Subcutaneous abdominal adipose tissue (tissue), 5 donors: ENCODE results near the gene CDC14A.

Source experiments
- H3K27ac ChIP-seq: one replicate; pipeline ENCODE4 v1.7.0; 2013; ENCODE audit warnings: low read depth, mild to moderate bottlenecking, inconsistent platforms, low read length, moderate library complexity
- H3K27me3 ChIP-seq, 5 donors: one replicate each; pipeline ENCODE4 v1.7.0; 2013; ENCODE audit warnings: low read length in 5 of 5, inconsistent platforms in 1 of 5; ENCODE audit not compliant: control insufficient read depth in 5 of 5, insufficient read depth in 4 of 5
- H3K36me3 ChIP-seq, 5 donors: one replicate each; pipeline ENCODE4 v1.7.0; 2013; ENCODE audit warnings: low read length in 5 of 5; ENCODE audit not compliant: control insufficient read depth in 5 of 5, insufficient read depth in 5 of 5
- H3K4me1 ChIP-seq, 5 donors: one replicate each; pipeline ENCODE4 v1.7.0; 2013; ENCODE audit warnings: low read length in 5 of 5, mild to moderate bottlenecking in 3 of 5, moderate library complexity in 1 of 5; ENCODE audit not compliant: control insufficient read depth in 5 of 5, insufficient read depth in 5 of 5
- H3K4me3 ChIP-seq, 5 donors: one replicate each; pipeline ENCODE4 v1.7.0; 2013; ENCODE audit warnings: low read length in 5 of 5, low read depth in 1 of 5
- H3K9ac ChIP-seq, 5 donors: one replicate each; pipeline ENCODE4 v1.7.0; 2013; ENCODE audit warnings: low read length in 5 of 5, mild to moderate bottlenecking in 4 of 5, moderate library complexity in 3 of 5
- H3K9me3 ChIP-seq, 5 donors: one replicate each; pipeline ENCODE4 v1.7.0; 2013; ENCODE audit warnings: low read length in 5 of 5; ENCODE audit not compliant: control insufficient read depth in 5 of 5
- donor health status: healthy.
- donor health status: healthy.
- donor health status: healthy.
- donor health status: healthy.
- donor health status: healthy.

CDC14A gene

DNA sequence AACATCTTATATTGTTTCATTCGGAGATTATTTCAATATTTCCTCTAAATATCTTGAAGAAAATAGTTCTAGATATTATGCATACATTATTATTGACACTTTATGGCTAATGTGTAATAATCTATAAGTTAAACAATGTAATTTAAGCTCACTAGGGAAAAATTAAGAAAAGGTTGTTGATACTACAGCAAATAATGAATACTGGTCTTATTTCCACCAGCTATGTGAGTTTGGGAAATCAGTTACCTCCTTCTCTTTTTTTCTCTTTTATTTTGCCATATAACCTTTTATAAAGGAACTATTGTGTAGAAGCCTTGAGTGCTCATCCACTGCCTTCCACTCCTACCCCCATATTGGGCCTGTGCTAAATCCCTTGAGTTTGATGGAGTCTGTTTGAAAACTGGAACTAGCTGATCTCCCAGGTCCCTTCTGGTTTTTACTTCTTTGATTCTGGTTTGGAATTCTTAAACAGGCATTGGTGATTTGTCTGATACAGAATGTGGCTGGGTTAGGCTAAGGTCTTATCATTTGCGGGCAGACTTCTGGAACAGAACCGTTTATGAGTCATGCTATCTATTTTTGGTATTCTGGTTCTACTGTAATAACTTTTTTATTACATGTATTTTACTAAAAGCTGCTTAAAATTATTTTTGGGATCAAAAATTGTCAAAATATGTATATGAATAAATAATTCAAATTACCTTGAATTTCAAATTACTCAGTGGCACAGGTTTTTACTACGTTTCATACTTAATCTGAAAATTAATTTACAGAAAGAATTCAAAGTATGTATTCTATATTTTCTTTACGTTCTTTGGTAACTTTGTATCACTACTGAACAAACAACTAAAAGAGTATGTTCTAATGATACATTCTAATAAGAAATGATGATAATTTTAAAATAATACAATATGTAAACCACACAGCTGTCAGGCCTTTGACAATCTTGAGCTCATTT, 5.0 kb upstream of the CDC14A start:
- Histone ChIP-seq H3K27me3 (no peaks in the 10 kb centered on the region), H3K36me3 (no peaks in the 10 kb centered on the region), H3K4me3 (no peak overlapping the region), H3K9me3 (no peaks in the 10 kb centered on the region), H3K27ac (no peak overlapping the region), H3K9ac (no peak overlapping the region), H3K4me1 (peaks cover 2 to 18% (median 12%) of the 10 kb centered on the region in 5 donors)

DNA sequence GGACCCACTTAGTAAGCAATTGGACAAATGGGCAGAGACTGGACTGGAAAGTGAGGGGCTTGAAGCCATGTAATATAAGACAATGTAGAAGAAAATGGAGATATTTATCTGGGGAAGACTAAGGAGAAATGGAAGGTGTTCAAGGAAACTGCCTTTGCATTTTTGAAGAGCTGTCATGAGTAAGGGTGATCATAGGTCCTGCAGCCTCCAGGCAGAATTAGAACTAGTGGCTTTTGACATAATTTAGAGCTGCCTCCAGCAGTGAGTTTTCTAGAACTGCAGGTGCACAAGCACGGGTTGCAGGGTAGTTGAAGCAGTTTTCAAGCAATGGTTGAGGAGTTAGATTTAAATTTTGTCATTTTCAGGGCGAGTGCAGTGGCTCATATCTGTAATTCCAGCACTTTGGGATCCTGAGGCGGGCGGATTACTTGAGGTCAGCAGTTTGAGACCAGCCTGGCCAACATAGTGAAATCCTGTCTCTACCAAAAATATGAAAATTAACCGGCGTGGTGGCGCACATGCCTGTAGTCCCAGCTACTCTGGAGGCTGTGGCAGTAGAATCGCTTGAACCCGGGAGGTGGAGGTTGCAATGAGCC, 3.7 kb upstream of the CDC14A start:
- no peak overlapping the region for H3K9ac ChIP-seq

DNA sequence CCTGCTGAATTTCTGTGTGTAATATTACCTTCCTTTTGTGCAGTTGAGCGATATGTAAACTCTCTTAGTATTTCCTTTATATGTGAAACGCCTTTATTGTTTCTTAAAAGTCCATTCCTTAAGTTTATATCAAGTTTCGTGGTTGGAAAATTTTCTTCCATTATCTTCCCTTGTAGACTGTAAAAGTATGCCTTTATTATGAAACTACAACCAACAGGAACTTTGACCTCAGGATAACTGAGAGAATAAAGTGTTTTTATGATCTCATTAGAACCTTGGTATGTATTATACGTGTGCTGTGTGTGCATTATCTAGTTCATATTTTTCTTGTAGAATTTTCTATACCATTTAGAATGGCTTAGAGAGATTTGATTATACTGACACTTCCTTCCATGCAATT, 3.1 kb upstream of the CDC14A start:
- H3K9ac ChIP-seq: no peak overlapping the region
- no peak overlapping the region for H3K4me3 ChIP-seq
- peaks cover 10 to 32% (median 23%) of the 10 kb centered on the region in 5 donors for H3K4me1 ChIP-seq
- no peaks in the 10 kb centered on the region for H3K36me3 ChIP-seq
- no peak overlapping the region for H3K27ac ChIP-seq
- H3K9me3 ChIP-seq: no peaks in the 10 kb centered on the region
- no peaks in the 10 kb centered on the region for H3K27me3 ChIP-seq

More for the DNA sequence above, 3.7 kb upstream of the CDC14A start:
- no peaks in the 10 kb centered on the region for H3K36me3 ChIP-seq
- no peak overlapping the region for H3K27ac ChIP-seq
- no peaks in the 10 kb centered on the region for H3K9me3 ChIP-seq
- H3K4me1 ChIP-seq: peaks cover 6 to 28% (median 23%) of the 10 kb centered on the region in 5 donors
- no peak overlapping the region for H3K4me3 ChIP-seq
- H3K27me3 ChIP-seq: no peaks in the 10 kb centered on the region

DNA sequence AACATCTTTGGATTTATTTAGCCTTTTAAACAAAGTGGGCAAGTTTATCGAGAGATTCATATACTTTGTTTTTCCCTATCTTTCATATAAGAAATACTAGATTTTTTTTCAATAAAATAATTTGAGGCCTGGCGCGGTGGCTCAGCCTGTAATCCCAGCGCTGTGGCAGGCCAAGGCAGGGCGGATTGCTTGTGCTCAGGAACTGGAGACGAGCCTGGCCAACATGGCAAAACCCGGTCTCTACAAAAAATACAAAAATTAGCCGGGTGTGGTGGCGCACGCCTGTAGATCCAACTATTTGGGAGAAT, 1.6 kb upstream of the CDC14A start:
- Histone ChIP-seq H3K27me3 (no peaks in the 10 kb centered on the region), H3K9ac (peak overlapping the region in 2 of 5 donors; percentile 68 to 74), H3K4me3 (peak overlapping the region; percentile 89 to 95 (median 91)), H3K9me3 (no peaks in the 10 kb centered on the region), H3K27ac (peak overlapping the region; percentile 91), H3K36me3 (no peaks in the 10 kb centered on the region), H3K4me1 (peaks cover 10 to 39% (median 26%) of the 10 kb centered on the region in 5 donors)

DNA sequence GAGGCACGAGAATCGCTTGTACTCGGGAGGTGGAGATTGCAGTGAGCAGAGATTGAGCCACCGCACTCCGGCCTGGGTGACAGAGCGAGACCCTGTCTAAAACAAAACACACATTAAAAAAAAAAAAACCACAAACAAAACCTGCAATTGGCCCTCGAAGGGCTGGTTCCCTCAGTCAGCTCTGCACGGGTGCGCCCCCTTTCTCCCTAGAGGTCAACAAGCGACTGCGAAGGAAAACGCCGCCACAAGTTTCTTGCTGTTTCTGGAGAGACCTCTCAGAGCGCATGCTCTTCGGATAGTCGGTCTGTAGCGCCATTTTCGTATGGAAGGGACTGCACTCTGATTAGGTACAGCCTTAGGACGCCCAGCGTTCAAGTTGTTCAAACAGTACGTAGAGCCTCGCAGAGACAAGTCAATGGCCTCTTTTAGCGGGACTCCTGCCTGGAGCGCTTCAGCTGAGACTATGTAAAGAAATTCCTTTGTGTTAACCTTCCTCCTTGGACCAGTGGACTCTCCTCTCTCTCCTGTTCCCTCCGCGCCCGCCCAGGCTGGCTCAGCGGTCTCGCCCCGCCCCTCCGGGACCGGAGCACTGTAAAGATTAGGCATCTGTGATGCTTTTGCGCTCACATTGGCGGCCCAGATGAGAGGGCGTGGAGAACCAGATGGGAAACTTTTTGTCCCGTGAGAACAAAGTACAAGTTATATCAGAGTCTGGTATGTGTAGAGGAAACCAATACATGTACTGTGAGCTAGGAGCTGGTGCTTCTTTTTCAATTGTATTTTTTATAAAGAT, 1.0 kb upstream of the CDC14A start:
- no peaks in the 10 kb centered on the region for H3K9me3 ChIP-seq
- peak overlapping the region; percentile 26 to 74 (median 60) for H3K9ac ChIP-seq
- no peaks in the 10 kb centered on the region for H3K36me3 ChIP-seq
- peak overlapping the region; percentile 89 to 95 (median 91) for H3K4me3 ChIP-seq
- peak overlapping the region; percentile 91 for H3K27ac ChIP-seq
- H3K27me3 ChIP-seq: no peaks in the 10 kb centered on the region
- peaks cover 10 to 39% (median 26%) of the 10 kb centered on the region in 5 donors for H3K4me1 ChIP-seq

DNA sequence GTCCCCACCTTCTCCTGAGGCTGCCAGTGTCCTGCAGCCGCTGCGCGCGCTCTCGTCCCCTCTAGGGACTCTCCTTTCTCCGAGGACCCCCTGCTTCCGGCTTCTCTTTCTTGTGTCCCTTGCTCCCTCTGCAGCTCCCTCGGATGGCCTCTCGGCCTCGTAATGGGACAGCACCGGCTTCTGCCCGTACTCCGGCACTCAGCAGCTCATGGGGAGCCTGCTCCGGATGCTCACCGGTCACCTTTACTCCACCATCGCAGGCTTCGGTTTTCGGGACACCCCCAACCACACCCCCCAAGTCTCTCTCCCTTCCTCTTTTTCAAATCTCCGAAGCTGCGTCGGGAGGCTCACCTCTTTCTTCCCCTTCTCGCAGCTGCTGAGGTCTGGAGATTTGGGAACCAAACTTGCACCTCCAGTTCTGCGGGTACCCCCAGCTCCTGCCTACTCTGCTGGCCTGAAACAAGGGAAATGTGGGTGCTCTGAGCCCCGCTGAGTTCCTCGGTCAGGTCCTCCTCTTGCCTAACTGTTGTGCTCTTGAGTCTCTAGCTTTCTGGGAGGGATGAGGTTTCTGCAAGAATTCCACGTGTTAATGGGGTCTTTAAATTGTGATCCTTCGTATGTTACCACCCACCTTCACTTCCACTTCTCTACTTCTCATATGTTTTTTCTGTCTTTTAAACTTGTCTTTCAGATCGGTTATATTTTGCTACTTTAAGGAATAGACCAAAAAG, 930 bp downstream of the CDC14A start:
- Histone ChIP-seq H3K27ac (peak overlapping the region; percentile 46), H3K27me3 (no peaks in the 10 kb centered on the region), H3K9me3 (no peaks in the 10 kb centered on the region), H3K36me3 (no peaks in the 10 kb centered on the region), H3K9ac (peak overlapping the region; percentile 71 to 87 (median 74)), H3K4me3 (peak overlapping the region; percentile 80 to 95 (median 91)), H3K4me1 (peaks cover 10 to 39% (median 26%) of the 10 kb centered on the region in 5 donors)

DNA sequence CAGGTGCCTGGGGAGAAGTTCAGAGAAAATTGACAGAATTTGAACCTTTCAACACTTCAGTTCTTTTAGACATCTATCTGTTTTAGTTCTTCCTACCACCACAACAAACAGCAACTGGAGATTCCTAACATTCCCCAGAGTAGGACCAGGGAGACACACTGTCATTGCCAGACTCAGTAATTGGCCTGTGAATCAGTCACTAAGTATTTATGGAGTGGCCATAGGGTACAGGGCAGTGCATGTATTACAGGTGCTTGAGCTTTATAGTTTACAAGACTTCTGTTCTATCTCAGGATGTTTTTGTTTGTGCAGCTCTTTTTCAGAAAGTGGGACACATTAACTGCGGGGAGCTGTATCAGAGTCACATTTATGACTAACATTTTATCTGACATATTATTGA, 1.7 kb downstream of the CDC14A start:
- peak overlapping the region in 1 of 5 donors; percentile 87 for H3K9ac ChIP-seq
- no peaks in the 10 kb centered on the region for H3K36me3 ChIP-seq
- H3K27me3 ChIP-seq: no peaks in the 10 kb centered on the region
- H3K4me3 ChIP-seq: peak overlapping the region in 4 of 5 donors; percentile 26 to 91 (median 84)
- H3K9me3 ChIP-seq: no peaks in the 10 kb centered on the region
- no peak overlapping the region for H3K27ac ChIP-seq
- peaks cover 10 to 39% (median 26%) of the 10 kb centered on the region in 5 donors for H3K4me1 ChIP-seq

DNA sequence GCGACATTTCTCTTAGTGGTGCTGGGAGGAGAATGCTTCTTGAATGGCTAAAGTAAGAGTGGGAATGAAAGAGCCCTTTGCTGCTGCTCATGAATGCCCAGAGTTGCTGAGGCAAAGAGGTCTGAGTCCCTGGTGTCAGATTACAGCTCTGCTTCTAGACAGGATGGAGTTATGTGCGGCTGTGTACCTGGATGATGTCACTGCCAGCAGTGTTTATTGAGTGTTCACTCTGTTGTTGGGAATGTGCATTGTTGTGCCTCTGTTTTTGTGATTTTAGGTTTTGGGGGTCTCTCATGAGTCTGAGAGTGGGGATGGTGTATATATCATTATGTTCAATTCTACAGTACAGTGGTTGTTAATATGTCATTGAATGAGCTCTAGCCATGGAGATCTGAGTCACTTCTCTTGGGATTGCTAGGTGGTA, 2.7 kb downstream of the CDC14A start:
- H3K27ac ChIP-seq: no peak overlapping the region
- H3K4me3 ChIP-seq: no peak overlapping the region
- H3K4me1 ChIP-seq: peaks cover 10 to 43% (median 26%) of the 10 kb centered on the region in 5 donors
- no peaks in the 10 kb centered on the region for H3K27me3 ChIP-seq
- peak overlapping the region in 1 of 5 donors; percentile 45 for H3K9ac ChIP-seq
- H3K36me3 ChIP-seq: no peaks in the 10 kb centered on the region
- H3K9me3 ChIP-seq: no peaks in the 10 kb centered on the region

DNA sequence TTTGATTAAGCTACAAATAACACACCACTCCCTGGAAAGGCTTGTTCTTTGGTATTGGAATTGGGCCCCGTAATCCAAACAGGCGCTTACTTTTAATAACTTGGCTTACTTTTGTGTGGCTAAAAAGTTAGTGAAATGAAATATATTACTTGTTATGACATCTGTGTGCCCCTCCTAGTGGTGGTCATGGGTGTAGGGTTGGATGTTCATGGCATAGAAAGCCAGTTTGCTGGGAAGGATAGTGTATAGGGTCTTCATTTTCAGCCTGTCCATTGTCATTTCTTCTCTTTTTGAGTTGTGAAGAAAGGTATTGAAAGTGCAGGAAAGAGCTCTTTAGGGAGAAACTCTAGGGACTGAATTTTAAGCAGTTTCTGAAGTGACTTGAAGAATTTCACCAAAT, 5.9 kb downstream of the CDC14A start:
- H3K36me3 ChIP-seq: peaks cover 0 to 3% (median 0%) of the 10 kb centered on the region in 5 donors
- no peaks in the 10 kb centered on the region for H3K9me3 ChIP-seq
- H3K27me3 ChIP-seq: no peaks in the 10 kb centered on the region
- H3K4me1 ChIP-seq: peaks cover 8 to 30% (median 26%) of the 10 kb centered on the region in 5 donors
- no peak overlapping the region for H3K4me3 ChIP-seq
- H3K27ac ChIP-seq: no peak overlapping the region
- no peak overlapping the region for H3K9ac ChIP-seq
